GM10266 (cell line): ENCODE data around the gene CENATAC.
"Not testable (repeated sequence)": the region's sequence is repeated elsewhere in the genome, so short reads cannot be mapped to it uniquely, and the experiment has no call there.

Experiments
- DNase-seq: peaks from one replicate; pipeline ENCODE4 v3.0.0; 2012; ENCODE audit errors: extremely low spot score
- TF ChIP-seq, protein P1 (sequence below): IDR thresholded peaks from 2 replicates; pipeline ENCODE4 v1.5.1; 2012; ENCODE audit warnings: mild to moderate bottlenecking, low read depth; ENCODE audit not compliant: control insufficient read depth, insufficient read depth; ENCODE audit errors: missing control alignments

The CENATAC gene

DNA sequence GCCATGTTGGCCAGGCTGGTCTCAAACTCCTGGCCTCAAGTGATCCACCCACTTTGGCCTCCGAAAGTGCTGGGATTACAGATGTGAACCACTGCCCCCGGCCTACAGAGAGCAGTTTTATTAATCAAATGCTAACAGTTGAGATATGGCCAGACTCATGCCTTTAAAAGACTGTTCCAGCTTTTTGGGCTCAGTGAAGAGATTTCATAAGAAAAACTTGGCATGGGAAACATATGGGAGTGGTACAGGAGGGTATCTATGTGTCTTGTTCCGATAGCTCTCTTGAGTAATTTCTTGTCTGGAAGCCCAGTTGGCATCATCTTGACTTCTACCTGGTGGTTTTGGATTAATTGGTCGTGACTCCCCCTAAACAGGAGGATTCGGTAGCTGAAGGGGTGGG, 40.9 kb downstream of the CENATAC start:
- no peak for DNase-seq
- TF ChIP-seq, protein P1, sequence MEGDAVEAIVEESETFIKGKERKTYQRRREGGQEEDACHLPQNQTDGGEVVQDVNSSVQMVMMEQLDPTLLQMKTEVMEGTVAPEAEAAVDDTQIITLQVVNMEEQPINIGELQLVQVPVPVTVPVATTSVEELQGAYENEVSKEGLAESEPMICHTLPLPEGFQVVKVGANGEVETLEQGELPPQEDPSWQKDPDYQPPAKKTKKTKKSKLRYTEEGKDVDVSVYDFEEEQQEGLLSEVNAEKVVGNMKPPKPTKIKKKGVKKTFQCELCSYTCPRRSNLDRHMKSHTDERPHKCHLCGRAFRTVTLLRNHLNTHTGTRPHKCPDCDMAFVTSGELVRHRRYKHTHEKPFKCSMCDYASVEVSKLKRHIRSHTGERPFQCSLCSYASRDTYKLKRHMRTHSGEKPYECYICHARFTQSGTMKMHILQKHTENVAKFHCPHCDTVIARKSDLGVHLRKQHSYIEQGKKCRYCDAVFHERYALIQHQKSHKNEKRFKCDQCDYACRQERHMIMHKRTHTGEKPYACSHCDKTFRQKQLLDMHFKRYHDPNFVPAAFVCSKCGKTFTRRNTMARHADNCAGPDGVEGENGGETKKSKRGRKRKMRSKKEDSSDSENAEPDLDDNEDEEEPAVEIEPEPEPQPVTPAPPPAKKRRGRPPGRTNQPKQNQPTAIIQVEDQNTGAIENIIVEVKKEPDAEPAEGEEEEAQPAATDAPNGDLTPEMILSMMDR = no peak

DNA sequence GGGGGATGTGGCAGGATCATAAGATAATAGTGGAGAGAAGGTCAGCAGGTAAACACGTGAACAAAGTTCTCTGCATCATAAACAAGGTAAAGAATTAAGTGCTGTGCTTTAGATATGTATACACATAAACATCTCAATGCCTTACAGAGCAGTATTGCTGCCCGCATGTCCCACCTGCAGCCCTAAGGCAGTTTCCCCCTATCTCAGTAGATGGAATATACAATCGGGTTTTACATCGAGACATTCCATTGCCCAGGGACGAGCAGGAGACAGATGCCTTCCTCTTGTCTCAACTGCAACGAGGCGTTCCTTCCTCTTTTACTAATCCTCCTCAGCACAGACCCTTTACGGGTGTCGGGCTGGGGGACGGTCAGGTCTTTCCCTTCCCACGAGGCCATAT, 41.5 kb downstream of the CENATAC start:
- not testable (repeated sequence) for DNase-seq

DNA sequence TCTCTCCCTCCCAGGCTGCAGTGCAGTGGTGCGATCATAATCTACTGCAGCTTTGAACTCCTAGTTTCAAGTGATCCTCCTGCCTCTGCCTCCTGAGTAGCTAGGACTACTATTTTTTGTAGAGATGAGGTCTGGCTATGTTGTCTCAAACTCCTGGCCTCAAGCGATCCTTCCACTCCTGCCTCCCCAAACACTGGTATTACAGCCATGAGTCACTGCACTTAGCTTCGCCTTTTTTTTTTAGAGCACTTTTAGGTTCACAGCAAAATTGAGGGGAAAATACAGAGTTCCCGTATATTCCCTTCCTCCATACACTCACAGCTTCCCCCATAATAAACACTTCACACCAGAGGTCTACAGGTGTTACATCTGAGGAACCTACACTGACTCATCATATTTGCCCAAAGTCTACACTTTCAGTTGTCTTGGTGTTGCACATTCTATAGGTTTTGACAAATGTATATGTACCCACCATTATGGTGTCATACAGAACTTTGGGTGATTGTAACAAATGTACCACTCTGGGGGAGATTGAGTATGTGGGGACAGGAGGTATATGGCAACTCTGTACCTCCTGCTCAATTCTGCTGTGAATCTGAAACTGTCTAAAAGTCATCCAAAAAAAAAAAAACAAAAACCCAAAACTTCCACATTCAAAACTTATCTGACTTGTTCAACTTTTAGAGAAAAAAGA, 44.0 kb downstream of the CENATAC start:
- TF ChIP-seq, protein P1 = no peak
- DNase-seq = no peak

DNA sequence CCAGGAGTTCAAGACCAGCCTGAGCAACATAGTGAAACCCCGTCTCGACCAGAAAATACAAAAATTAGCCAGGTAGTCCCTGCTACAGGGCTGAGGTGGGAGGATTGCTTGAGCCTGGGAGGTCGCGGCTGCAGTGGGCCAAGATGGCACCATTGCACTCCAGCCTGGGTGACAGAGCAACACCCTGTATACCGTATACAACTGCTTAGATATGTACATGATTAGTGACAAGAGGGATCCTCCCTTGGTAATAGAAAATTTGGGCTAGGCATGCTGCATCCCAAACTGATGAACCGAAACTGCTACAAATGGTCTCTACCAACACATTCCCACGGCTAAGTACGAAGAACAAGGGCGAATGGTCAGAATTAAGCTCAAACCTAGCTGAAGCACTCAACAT, 45.0 kb downstream of the CENATAC start:
- TF ChIP-seq, protein P1 = no peak
- DNase-seq = no peak

DNA sequence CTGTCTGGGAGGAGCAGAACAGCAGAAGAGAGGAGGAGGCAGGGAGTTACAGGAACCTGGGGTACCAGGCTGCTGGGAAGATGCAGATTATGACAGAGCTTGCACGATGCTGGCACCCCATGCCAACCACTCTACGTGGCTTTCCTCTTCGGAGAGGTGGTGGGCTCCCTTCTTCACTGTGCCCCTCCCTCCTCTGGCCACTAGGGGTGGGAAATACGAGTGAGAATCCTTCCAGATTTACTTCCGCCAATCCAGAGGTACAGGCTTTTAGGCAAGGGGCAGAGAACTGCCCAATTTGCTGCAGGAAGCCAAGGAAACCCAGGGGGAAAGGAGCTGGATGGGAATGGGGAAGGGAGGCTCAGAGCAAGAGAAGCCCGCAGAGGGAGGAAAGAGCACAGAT, 46.8 kb downstream of the CENATAC start:
- DNase-seq = no peak
- TF ChIP-seq, protein P1 = no peak

DNA sequence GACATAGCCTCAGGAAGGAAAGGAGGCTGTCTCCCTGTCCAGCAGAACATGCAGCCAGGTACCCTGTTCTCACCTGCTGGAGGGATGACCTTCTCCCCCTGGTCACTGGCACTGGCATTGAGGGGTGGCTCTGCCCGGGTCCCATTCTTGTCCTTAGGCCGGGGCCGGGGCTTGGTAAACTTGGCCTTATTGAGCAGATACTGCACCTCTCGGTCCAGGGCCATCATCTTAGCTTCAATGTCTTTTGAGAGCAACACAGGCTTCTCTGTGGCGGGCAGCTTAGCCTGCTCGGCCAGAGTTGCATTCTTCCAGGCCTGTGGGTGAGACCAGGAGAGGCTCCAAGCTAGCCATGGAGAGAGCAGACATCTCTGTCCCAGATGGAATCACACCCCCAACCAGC, 48.6 kb downstream of the CENATAC start:
- no peak for DNase-seq
- TF ChIP-seq, protein P1 = no peak

DNA sequence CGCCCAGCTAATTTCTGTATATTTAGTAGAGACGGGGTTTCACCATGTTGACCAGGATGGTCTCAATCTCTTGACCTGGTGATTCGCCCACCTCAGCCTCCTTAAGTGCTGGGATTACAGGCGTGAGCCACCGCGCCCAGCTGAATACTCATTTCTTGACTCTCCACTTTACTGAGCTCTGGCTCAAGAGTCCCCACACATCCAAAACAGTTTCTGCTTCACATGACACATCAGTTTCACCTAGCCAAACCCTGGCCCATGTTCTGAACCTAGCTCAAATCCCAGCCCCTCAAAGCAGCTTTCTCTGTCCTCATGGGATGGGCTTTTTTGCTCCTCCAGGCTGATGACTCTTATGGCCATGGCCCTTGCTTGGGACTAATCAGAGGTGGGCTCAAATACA, 49.3 kb downstream of the CENATAC start:
- no peak for DNase-seq
- TF ChIP-seq, protein P1 = no peak

DNA sequence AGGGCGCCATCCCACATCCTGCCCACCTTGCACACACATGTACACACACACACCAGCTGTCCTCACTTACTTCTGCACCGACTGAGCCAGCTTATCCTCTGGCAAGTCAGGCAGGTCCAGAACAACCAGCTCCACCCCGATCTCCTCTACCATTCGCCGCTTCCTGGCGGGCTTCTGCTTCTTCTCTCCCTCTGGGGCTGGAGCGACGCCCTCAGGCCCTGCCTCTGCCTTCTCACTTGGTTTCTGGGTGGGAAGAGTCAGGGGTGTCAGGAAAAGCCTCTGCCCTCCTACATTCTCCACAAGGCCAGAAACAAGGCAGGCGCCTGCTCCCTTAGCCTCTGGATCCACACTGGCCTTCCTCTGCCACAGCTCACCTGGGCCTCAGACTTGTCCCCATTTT, 50.7 kb downstream of the CENATAC start:
- TF ChIP-seq, protein P1 = no peak
- DNase-seq = no peak
